GM19238 (cell line): ENCODE data around the gene ALG2.

Source experiments
- DNase-seq: peaks from one replicate; pipeline ENCODE4 v3.0.0; 2011; ENCODE audit warnings: low spot score; ENCODE audit not compliant: insufficient read length

ALG2 gene

DNA sequence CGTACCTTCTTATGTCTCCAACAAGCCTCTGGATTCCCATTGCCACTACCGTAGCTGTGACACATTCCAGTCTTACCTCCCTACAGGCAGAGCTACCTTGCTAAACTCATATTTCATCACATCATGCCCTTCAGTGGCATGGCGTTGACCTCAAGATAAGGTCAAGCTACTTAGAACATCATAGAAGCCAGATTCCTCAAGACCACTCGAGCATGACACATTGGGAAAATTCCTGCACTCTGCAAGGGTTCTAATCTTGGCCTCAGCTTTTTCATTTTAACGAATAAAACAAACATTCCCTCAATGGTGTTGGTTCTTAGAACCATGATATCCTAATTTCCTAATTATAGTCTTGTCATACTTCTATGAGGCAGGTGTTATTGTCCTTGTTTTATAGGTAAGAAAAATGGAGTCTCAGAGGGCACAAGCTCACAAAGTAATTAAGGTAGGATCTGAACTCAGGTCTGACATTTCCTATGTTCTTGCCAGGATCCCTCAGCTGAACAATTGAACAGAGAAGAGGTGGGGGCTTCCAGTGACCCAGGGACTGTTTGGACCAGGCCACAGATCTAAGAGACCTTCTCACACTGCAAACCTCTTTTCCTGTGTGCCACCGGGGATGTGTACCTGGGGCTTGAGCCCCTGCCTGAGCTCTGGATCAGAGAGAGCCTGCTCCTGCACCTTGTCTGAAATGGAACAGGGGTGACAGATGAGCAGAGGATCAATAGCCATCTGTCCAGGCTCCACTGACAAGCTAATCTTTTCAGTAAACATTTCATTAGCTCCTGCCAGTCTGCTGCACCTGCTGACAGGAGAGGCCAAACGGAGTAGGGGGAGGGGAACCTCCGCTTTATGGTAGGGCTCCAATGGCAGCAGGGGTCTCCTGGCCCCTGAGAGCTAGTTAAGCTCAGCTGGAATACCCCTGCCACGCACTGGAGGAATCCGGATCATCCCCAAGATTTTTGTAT, 49.3 kb downstream of the ALG2 start:
- no peak for DNase-seq

GRCh38 chr9:99171225-99172123, 50.3 kb downstream of the ALG2 start:
- DNase-seq = no peak

GRCh38 chr9:99169982-99170761, 51.6 kb downstream of the ALG2 start:
- no peak for DNase-seq

- no peak for DNase-seq
Observed at GRCh38 chr9:99169086-99169485, 52.7 kb downstream of the ALG2 start.

DNA sequence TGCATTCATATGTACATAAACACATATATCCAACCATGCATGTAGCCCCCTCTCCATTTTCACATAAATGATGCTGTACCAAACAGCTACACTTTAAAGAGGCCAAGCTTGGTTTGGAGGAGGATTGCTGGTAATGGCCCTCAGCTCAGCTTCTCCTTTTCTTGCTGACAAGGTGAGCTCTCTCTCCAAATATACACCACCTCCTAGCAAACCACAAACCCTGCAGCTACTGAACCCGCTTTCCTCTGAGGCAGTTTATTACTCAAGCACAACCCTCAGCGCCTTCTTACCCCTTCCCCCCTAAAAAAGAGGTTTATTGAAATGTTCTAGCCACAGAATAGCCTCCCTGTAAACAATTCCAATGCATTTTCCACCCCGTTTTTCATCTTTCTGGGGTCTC, 54.0 kb downstream of the ALG2 start:
- DNase-seq = no peak

DNA sequence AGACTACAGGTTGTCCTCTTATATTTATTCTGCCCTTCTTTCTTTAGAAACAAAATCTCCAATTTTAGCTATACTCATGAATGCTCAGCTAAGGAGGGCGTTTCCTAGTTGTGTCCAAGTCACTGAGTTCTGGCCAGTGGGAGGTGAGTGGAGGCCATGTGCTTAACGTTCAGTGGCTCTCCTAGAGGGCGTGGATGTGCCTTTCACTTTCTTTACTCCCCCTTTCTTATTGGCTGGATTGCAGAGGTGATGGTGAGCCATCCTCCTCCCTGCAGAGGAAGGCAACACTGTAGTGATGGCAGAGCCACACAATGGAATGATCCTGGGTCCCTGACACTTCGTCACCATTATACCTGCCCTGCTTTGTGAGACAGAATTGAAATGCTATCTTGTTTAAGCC, 54.6 kb downstream of the ALG2 start:
- DNase-seq = no peak
